GM13977 (cell line): Measurements from ENCODE around the gene PXMP2.

Source experiments
- DNase-seq: peaks from one replicate; pipeline ENCODE4 v3.0.0; 2012; ENCODE audit warnings: low spot score
- CTCF ChIP-seq: IDR thresholded peaks from 2 replicates; pipeline ENCODE4 v1.5.1; 2012; ENCODE audit warnings: mild to moderate bottlenecking, control low read depth; ENCODE audit not compliant: insufficient read depth; ENCODE audit errors: extremely low read depth, missing control alignments
- in situ Hi-C: fragments of 300-500 bp; cut with MboI; formaldehyde crosslinking; loops from one replicate; pipeline ENCODE4 v1.12.0; 2022; ENCODE audit warnings: low sequenced_read_pairs, low pct_unique_long_range_greater_than_20kb, mixed read lengths, inconsistent platforms; ENCODE audit not compliant: unreplicated experiment

Gene PXMP2

GRCh38 chr12:132717531-132718387, 30.4 kb downstream of the PXMP2 start:
- TF ChIP-seq CTCF: no peak
- DNase-seq: no peak
- in situ Hi-C loops: no loop called here

GRCh38 chr12:132718644-132719043, 31.3 kb downstream of the PXMP2 start:
- no peak for TF ChIP-seq CTCF
- in situ Hi-C loops: no loop called here
- no peak for DNase-seq

- no peak for TF ChIP-seq CTCF
- no peak for DNase-seq
- in situ Hi-C loops: no loop called here
Measured at GRCh38 chr12:132719141-132719953, 32.0 kb downstream of the PXMP2 start.

GRCh38 chr12:132719954-132720324, 32.6 kb downstream of the PXMP2 start:
- TF ChIP-seq CTCF: no peak
- in situ Hi-C loops: no loop called here
- no peak for DNase-seq

GRCh38 chr12:132720606-132721345, 33.4 kb downstream of the PXMP2 start:
- no peak for DNase-seq
- in situ Hi-C loops: no loop called here
- no peak for TF ChIP-seq CTCF

GRCh38 chr12:132723015-132723763, 35.8 kb downstream of the PXMP2 start:
- in situ Hi-C loops: no loop called here
- no peak for DNase-seq
- no peak for TF ChIP-seq CTCF
